Fibroblast of villous mesenchyme (primary cell): ENCODE data around the gene IRS1. TPM values are rescaled to one million over a fixed set of nuclear protein-coding genes. Genes with fewer than 3 reads are reported as not detected.
"Not testable (repeated sequence)": the region's sequence is repeated elsewhere in the genome, so short reads cannot be mapped to it uniquely, and the experiment has no call there.

Experiments
- DNase-seq: peaks from one replicate; pipeline ENCODE4 v3.0.0-alpha.2; 2010; ENCODE audit warnings: low read depth
- H3K4me3 ChIP-seq: 2 replicates; pipeline ENCODE4 v1.5.1; 2011; ENCODE audit warnings: low read depth, mild to moderate bottlenecking, low read length
- total RNA-seq: library from RNA; depleted of rRNA; stranded (reverse); fragments of >200 nt; gene quantifications from 2 replicates; pipeline ENCODE4 v1.2.3, GENCODE V29; 2012
- TF ChIP-seq, protein P1 (sequence below): IDR thresholded peaks from 2 replicates; pipeline ENCODE4 v1.5.1; 2012; ENCODE audit warnings: low read depth, mild to moderate bottlenecking, low read length; ENCODE audit not compliant: insufficient read depth

IRS1 gene, protein sequence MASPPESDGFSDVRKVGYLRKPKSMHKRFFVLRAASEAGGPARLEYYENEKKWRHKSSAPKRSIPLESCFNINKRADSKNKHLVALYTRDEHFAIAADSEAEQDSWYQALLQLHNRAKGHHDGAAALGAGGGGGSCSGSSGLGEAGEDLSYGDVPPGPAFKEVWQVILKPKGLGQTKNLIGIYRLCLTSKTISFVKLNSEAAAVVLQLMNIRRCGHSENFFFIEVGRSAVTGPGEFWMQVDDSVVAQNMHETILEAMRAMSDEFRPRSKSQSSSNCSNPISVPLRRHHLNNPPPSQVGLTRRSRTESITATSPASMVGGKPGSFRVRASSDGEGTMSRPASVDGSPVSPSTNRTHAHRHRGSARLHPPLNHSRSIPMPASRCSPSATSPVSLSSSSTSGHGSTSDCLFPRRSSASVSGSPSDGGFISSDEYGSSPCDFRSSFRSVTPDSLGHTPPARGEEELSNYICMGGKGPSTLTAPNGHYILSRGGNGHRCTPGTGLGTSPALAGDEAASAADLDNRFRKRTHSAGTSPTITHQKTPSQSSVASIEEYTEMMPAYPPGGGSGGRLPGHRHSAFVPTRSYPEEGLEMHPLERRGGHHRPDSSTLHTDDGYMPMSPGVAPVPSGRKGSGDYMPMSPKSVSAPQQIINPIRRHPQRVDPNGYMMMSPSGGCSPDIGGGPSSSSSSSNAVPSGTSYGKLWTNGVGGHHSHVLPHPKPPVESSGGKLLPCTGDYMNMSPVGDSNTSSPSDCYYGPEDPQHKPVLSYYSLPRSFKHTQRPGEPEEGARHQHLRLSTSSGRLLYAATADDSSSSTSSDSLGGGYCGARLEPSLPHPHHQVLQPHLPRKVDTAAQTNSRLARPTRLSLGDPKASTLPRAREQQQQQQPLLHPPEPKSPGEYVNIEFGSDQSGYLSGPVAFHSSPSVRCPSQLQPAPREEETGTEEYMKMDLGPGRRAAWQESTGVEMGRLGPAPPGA (N-terminal part only)
- total RNA-seq = 33.2 and 33.8 TPM in 2 replicates

DNA sequence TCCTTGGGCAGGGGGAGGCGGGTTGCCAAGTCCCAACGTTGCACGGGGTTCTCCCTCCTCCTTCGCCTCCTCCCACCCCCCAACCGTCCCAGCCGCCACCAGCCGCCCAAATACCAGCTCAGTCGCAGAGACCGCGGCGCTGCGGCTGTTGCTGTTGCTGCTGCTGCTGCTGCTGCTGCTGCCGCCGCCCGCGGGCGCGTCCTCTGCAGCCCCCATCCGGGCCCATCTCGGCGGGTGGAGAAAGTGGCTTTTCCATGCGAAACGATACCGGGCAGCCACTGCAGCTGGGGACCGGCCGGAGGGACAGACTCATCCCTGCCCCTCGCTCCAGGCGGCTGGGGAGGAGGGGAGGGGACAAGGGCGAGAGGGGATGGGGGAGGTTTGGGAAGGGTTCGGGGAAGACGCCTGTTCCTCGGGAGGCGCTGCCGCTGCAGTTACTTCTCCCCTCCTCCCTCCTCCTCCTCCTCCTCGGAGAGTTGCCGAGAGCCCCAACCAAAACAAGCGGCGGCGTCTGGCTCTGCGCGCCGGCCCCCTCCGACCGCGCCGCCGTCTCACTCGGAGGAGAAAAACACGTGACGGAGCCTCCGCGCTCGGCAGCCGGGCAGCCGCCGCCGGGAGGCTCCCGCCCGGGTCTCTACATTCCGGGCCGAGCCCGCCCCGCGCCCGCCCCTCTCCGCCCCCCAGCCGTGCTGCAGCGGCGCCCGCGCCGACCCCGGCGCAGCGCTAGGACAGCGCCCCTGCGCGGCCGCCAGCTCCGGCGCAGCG, at the start of gene IRS1:
IRS1 (minus strand) TSS at position 610 of the 765 bp plus-strand sequence. CDS start 1,082 bp downstream, outside the sequence.
- peak within 1 kb of the TSS; percentile 70 for H3K4me3 ChIP-seq
- TF ChIP-seq, protein P1, sequence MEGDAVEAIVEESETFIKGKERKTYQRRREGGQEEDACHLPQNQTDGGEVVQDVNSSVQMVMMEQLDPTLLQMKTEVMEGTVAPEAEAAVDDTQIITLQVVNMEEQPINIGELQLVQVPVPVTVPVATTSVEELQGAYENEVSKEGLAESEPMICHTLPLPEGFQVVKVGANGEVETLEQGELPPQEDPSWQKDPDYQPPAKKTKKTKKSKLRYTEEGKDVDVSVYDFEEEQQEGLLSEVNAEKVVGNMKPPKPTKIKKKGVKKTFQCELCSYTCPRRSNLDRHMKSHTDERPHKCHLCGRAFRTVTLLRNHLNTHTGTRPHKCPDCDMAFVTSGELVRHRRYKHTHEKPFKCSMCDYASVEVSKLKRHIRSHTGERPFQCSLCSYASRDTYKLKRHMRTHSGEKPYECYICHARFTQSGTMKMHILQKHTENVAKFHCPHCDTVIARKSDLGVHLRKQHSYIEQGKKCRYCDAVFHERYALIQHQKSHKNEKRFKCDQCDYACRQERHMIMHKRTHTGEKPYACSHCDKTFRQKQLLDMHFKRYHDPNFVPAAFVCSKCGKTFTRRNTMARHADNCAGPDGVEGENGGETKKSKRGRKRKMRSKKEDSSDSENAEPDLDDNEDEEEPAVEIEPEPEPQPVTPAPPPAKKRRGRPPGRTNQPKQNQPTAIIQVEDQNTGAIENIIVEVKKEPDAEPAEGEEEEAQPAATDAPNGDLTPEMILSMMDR = no peak
- DNase-seq = peak; percentile 84

DNA sequence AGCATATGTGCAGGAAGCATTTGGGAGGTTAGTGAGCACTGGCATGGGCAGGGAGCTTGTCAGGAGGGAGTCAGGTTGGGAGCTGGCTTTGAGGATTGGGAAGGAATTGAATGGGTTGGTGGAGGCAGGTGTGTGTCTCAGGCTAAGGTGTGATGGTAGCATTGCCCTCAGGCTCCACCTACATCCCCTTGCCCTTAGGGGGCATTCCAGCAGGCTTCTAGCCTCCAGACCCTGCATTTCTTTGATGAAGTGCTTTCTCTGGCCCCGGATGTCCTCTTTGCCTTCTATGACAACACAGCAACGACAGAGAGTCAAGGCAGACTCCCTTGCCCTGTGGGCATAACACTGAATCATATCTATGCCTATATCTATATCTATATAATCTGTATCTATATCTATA, 49.7 kb upstream of the IRS1 start:
- H3K4me3 ChIP-seq = no peak overlapping the region
- TF ChIP-seq, protein P1 = no peak
- DNase-seq = no peak

DNA sequence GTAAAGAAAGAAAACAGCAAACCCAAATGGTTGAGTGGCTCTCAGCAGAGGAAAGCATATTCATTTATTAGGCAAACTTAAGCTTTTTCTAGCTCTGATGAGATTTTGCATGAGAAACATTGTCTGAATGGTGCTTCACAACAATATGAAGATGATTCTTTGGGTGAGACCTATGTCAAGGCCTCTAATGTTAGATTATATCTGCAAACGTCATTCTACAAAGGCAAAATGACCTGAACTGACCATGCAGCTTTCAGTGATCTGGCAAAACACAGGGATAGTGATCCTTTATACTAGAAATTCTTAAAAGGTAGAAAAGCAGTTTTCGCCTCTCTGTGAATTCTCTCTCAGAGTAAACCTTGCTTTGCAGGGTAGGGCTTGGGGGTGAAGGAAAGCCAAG, 47.9 kb upstream of the IRS1 start:
- TF ChIP-seq, protein P1 = no peak
- DNase-seq = no peak
- no peak overlapping the region for H3K4me3 ChIP-seq

DNA sequence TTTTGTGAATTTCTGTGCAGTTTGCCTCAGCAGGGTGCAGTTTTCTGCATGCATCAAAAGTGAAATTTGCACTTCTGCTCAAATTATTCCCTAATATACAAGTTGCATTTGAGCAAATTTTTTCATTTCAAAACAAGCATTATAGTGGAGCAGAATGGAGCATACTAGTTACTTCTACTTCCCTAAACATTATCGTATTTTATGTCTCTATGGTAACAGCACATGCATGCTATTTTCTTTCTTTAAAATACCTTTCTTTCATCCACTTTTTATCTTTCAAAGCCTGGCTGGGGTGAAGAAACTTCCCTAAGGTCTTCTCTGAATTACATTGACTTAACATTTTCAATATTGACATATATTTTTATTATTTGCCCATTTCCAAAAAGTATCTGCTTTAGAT, 47.5 kb upstream of the IRS1 start:
- DNase-seq = no peak
- TF ChIP-seq, protein P1 = no peak
- no peak overlapping the region for H3K4me3 ChIP-seq

DNA sequence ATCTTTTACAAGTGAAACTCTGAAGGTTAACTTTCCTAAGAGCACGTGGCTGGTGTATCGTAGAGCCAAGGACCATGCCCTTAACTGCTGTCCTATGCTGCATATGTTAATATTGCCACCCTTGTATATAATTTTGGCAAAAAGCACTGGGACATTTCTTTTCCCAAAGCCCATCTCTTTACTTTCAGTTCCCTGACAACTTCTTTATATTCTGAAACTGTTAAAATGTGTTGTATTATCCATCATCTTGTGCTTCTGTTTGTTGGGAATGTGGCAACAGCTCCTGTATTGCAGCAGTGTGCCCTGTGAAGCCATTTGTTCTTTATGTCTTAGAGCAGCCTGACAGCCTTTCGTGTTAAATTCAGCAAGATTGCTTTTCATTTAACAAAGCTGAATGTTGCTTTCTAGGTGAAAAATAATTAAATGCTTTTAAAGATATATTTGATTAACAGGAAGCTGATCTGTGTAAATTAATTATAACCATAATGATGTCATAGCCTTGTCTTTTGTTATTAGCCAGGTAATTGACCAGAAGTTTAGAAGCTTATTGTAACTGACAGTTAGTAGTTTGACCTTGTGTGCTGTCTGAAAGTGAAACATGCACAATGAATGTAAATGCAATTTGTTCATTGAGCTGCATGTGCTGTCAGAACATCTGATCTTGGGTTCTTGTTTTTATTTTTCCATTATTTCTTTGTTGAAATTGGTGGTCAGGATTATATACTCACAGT, 45.9 kb upstream of the IRS1 start:
- DNase-seq = no peak
- no peak overlapping the region for H3K4me3 ChIP-seq
- TF ChIP-seq, protein P1 = no peak

DNA sequence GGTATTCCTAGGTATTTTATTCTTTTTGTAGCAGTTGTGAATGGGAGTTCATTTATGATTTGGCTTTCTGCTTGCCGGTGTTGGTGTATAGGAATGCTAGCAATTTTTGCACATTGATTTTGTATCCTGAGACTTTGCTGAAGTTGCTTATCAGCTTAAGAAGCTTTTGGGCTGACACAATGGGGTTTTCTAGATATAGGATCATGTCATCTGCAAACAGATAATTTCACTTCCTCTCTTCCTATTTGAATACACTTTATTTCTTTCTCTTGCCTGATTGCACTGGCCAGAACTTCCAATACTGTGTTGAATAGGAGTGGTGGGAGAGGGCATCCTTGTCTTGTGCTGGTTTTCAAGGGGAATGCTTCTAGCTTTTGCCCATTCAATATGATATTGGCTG, 43.4 kb upstream of the IRS1 start:
- DNase-seq, H3K4me3 ChIP-seq: not testable (repeated sequence)
